Measurements from ENCODE around the gene APBA1. TPM values are rescaled to one million over a fixed set of nuclear protein-coding genes. Genes with fewer than 3 reads are reported as not detected.

APBA1 gene
- total RNA-seq, 1 experiment from 2014 or later, result 1.8 TPM

GRCh38 chr9:69719367-69719766, 47.2 kb upstream of the APBA1 start:
- no peak for DNase-seq
- no peak overlapping the region for H2BK120ac ChIP-seq (ENCODE audit: low read depth, low read length, poor library complexity, severe bottlenecking)
- no peak overlapping the region for H3K23ac ChIP-seq (ENCODE audit: insufficient read length, low read depth, low read length)
- no peak overlapping the region for H3K4me2 ChIP-seq (ENCODE audit: insufficient read depth, insufficient read length, low read length)
- no peak overlapping the region for H3K14ac ChIP-seq (ENCODE audit: insufficient read depth, low read length)
- no peaks in the 10 kb centered on the region for H3K79me2 ChIP-seq (ENCODE audit: insufficient read depth, low read length)
- no peaks in the 10 kb centered on the region for H3K23me2 ChIP-seq (ENCODE audit: insufficient read length, low read depth, low read length, poor library complexity, severe bottlenecking)
- no peak overlapping the region for H4K5ac ChIP-seq (ENCODE audit: insufficient read length, low read depth, low read length)
- H3K4ac ChIP-seq (ENCODE audit: low read depth, low read length), result no peak overlapping the region
- no peaks in the 10 kb centered on the region for H3K27me3 ChIP-seq (ENCODE audit: insufficient read depth, low read length)
- H3T11ph ChIP-seq (ENCODE audit: low read length), result no peak overlapping the region
- no peak overlapping the region for H2BK20ac ChIP-seq (ENCODE audit: low read depth, low read length, poor library complexity, severe bottlenecking)
- H3K4me1 ChIP-seq (ENCODE audit: insufficient read depth, low read length), result no peaks in the 10 kb centered on the region
- H3K9me3 ChIP-seq (ENCODE audit: control insufficient read depth, low read depth, low read length), result no peaks in the 10 kb centered on the region
- H2AK5ac ChIP-seq (ENCODE audit: insufficient read length, low read length), result no peak overlapping the region
- peaks cover 5 to 20% of the 10 kb centered on the region in 2 experiments; a peak in 2 of 4 replicates for H3K4me1 Mint-ChIP-seq
- H4K8ac ChIP-seq (replicated peaks; ENCODE audit: insufficient read length, low read depth, low read length), result no peak overlapping the region
- H3K36me3 Mint-ChIP-seq (ENCODE audit: insufficient read depth in 1 of 3, low read depth in 3 of 3), result peaks cover 38 to 76% (median 74%) of the 10 kb centered on the region in 3 experiments
- no peak for TF ChIP-seq CTCF (conservative IDR thresholded peaks at IDR 0.05)
- peaks cover 0 to 5% of the 10 kb centered on the region in 2 experiments; a peak in 2 of 5 replicates for H3K9me3 Mint-ChIP-seq
- H3K79me1 ChIP-seq (ENCODE audit: insufficient read depth, low read depth, low read length, poor library complexity, severe bottlenecking), result no peaks in the 10 kb centered on the region
- H3K56ac ChIP-seq (ENCODE audit: insufficient read length, low read depth, low read length), result no peak overlapping the region
- H2AFZ ChIP-seq (ENCODE audit: low read length), result no peak overlapping the region
- H3K27ac ChIP-seq (ENCODE audit: insufficient read length, low read depth, low read length), result no peak overlapping the region
- no peak overlapping the region for H4K91ac ChIP-seq (ENCODE audit: insufficient read length, low read depth, low read length)
- H4K20me1 ChIP-seq (ENCODE audit: control insufficient read depth, insufficient read depth, insufficient read length), result no peaks in the 10 kb centered on the region
- no peak overlapping the region for H3K18ac ChIP-seq (ENCODE audit: insufficient read length, low read depth, low read length)
- H2BK5ac ChIP-seq (ENCODE audit: insufficient read length, low read length), result no peak overlapping the region
- no peak overlapping the region for H3K4me3 Mint-ChIP-seq
- peak overlapping the region in 2 of 3 experiments; percentile 32 to 74; a peak in 4 of 7 replicates for H3K27ac Mint-ChIP-seq
- H3K9ac ChIP-seq (ENCODE audit: extremely low read depth, insufficient read length, low read length), result no peak overlapping the region
- no peak overlapping the region for H2BK15ac ChIP-seq (ENCODE audit: low read depth, low read length)
- WGBS (ENCODE audit: extremely low coverage, insufficient read length, low lambda C conversion rate), result no CpG with 5 or more reads among the region's 3 CpGs
- H2BK12ac ChIP-seq (ENCODE audit: insufficient read length, low read depth, low read length), result no peak overlapping the region
- H3K27me3 Mint-ChIP-seq (ENCODE audit: low read depth), result no peaks in the 10 kb centered on the region

Data from H9 (cell line).